Stimulated activated CD4-positive, alpha-beta T cell treated with anti-CD3 and anti-CD28 coated beads, Interleukin-1b, Interleukin-23, amount 100 ng/mL, for 1 hour (primary cell): ENCODE measurements around the gene CDYL2.

Experiments
- DNase-seq, 2 donors: peaks; one replicate each; pipeline ENCODE4 v3.0.0-alpha.2; 2020; ENCODE audit warnings: low read depth in 2 of 2

The CDYL2 gene

DNA sequence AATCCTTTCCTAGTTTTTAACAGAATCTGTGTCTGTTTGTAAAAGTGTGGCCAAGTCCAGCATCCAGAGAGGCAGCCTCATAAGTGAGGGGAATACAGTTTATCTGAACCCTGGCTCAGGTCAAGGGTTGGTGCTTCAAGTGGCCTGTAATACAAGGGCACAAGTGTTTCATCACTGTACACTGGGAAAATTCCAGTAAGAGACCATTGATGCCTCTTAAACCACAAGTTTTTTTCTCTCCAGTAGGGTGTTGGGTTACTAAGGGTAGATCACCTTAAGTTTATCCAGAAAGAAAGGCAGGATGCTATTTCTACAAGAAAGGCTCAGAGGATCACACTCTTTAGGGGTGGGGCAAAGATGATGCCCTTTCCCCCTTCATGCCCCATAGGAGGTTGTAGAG is 96.7 kb downstream of the CDYL2 start:
- DNase-seq = no peak

DNA sequence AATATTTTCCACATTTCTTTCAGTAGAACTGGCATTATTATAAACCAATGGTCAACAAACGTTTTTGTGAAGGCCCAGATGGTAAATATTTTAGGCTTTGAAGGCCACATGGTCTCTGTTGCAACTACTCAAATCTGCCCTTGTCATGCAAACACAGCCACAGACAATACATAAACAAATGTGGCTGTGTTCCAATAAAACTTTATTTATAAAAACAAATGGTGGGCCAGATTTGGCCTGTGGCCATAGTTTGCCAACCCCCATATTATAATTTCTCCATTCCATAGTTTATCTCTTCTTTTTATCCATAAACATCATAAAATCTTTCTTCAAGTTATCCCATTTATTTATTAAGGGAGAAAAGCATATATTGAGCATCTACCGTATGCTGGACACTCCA is 98.8 kb downstream of the CDYL2 start:
- DNase-seq = no peak

DNA sequence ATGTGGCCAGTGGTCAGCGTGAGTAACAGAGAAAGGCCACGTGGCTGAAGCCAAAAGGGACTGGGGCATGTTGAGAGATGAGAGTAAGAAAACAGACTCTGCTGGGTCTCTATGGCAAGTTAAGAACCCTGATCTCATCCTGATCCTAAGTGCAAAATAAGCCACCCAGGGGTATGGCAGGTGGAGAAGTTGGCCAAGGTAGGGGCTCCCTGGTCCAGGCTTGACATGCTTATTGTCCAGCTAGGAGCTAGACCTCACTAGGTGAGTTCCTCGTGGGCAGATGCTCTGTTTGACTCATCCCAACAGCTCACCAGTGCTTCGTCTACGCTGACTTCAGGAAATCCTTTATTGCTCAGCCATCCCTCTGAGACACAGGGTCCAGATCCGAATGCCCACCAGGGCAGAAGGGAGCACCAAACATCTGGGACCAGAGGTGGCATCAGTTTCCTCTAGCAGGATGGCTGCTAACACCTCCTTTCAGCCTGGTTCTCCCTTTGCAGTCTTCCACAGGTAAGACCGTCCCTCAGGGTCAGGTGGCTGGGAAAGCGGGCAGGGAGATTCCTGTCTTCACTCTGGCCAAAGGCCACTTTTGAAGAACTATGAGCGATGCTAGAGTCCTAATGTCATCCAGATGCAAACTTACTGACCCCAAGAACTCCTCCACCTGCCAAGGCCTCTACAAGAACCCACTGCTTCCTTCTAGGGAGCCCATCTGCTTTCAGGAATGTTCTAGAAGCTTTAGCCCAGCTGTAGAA is 99.5 kb downstream of the CDYL2 start:
- DNase-seq = no peak

DNA sequence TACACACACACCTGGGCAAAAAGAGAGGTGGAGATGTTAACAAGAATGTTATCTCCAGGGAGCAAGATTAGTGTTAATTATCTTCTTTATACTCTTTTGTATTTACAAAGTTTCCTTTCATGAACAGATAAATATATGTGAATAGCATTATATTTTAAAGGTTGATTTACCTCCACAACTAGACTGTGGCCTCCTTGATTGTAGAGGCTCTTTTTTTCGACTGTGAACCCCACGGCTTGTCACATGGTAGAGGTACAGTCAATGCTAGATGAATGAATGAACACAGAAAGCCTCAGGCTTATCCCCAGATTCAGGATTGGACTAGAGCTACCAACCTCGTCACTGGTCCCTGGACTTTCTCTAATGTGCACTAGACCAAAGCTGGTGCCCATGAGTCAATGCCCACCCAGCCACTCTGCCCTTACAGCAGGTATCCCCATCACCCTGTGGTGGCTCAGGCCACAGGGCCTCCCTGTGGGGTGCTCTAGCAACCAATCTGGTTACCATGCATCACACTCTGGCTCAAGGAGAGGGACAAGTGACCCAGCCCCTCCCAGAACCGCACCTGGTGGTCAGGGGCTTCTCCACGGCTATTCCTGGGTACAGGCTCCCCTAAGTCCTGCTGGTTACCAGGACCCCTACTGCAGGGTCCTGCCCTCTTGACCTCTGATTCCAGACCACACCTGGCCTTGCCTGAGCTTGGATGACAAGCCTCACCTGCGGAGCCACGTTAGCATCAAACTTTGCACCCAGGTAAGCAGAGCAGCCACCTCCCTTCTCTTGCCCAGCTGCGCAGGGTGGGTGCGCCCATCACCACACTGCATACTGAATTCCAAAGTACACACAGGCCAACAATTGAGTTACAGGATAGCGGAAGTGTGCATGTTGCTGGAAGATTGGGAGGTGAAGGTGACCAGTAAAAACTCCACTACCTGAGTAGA is 101.0 kb downstream of the CDYL2 start:
- DNase-seq = no peak

DNA sequence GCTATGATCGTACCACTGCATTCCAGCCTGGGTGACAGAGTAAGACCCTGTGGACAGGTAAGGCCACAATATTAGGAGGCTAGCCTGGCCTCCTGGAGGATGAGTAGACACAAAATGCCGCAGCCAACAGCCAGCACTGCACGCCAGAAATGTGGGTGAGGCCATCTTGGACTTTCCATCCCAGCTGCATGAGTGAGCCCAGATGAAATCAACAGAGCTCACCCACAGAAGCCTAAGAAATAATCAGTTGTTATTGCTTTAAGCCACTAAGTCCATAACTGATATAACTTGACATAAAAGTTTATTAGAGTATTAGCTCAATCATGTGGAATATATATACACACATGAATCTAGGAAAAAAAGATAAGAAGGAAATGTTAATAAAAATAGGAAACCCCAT is 101.7 kb downstream of the CDYL2 start:
- DNase-seq = no peak

DNA sequence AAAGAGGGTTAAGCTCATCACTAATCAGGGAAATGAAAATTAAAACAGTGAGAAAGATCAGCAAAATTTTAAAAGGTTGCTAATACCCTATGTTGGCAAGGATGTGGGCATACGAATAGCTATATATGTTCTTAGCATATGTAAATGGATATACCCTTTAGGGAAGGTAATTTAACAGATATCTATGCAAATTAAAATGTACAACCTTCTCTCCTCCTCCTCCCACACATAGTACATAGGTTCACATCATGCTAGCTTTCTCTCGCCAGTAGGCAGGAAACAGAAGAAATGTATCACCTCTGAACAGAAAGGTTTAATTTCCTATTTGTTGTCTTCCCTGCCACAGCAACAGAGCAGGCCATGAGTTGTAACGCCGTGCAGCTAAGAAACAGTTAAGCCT is 103.8 kb downstream of the CDYL2 start:
- no peak for DNase-seq

DNA sequence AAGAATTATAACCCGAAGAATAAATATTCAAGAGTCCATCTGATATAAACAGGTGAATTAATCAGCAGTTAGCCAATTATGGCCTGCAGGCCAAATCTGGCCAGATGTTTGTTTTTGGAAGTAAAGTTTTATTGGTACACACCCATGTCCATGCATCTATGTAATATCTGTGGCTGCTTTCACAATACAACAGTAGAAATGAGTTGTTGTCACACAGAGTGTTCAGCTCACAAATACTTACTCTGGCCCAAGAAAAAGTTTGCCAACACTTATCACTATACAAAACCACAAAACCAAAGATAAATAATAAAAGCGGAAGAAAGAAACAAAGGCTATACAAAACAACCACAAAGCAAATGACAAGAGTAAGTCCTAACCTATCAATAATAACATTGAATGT is 109.4 kb downstream of the CDYL2 start:
- DNase-seq = no peak

DNA sequence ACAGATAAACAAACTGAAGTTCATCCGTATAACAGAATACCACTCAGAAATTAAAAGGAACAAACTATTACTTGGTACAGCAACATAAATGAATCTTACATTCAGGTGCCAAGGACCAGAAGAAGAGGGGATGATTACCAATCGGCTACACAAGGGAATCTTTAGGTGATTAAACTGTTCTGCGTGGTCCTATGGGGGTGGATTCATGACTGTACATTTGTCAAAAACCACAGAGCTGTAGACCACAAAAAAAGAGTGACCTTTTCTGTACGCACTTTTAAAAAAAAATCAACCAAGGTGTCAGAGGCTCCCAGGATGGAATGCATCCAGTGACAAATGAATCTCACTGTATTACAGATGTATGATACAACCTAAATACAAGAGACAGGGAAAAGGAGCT is 110.8 kb downstream of the CDYL2 start:
- no peak for DNase-seq

DNA sequence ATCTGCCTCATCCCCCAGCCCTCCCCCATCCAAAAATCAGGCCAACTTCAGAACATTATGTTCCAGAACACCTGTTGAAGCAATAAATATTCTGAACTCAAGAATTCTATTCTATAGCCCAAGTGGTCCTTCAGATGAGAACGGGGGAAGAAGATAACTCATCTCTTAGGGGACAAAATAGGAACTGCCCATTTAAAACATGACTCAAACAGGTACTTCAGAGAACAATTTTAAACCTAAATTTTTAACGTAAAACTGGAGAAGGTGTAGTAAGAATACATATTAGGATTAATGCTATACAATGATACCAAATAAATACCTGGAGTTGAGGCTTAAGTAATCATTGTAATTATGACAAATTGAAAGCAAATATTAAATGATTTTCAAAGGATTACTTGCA is 112.1 kb downstream of the CDYL2 start:
- DNase-seq = no peak

DNA sequence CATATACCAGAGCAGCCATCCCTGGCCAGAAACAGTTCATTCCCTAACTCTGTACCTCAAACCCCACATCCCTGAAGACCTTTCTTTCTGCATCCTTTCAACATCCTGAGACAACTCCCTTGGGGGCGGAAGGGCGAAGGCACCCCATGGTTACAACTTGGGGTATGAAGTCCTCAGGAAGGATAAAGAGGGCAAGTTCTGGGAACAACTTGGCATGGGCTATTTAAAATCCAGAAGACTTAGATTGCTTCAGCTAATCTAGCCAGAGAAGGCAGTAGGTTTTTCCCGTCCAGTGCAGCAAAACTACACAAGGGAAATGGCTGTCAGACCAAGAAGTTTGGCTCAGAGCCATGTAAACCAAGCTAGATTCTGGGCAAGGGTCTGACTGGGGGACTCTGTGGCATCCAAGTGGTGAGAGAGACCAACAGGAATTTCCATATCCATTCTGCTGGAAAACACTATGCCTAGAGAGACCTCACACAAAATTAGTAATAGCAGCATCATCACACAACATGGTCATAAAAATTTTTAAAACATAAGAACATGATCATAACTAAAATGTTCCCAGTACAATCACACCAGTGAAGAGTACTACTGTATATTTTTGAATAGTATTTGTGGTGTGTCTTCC is 113.2 kb downstream of the CDYL2 start:
- DNase-seq = no peak

DNA sequence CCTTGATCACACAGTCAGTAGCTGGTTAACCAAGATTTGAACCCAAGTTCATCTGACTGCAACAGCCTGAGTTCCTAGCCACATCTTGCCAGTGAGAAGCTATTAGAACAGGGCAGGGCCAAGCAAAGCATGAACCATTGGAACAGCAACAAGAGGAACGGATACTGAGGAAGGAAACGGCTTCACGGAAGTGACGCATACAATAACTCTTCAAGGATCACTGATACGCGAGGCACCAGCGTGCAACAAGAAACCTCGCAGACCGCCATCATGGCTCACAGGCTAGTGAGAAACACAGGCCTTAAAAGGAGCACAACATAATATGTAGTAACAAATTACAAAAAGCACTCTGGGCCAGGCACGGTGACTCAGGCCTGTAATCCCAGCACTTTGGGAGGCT is 114.9 kb downstream of the CDYL2 start:
- DNase-seq = no peak

DNA sequence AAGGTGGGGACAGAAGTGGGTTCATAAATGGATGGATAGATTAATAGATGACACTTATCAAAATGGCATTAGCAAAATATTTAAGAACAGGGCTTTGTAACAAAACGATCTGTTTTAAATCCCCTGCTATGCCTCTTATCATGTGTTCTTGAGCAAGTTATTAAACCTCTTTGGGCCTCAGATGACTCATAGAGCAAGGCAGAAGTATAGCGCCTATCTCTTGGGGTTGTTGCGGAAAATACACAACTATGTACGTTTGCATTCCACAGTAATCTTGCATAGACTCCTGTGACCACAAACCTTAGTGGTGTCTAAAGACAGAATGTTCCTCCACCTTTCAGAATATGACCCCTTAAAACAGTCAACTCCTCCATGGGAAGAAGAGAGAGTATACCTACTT is 116.8 kb downstream of the CDYL2 start:
- no peak for DNase-seq

DNA sequence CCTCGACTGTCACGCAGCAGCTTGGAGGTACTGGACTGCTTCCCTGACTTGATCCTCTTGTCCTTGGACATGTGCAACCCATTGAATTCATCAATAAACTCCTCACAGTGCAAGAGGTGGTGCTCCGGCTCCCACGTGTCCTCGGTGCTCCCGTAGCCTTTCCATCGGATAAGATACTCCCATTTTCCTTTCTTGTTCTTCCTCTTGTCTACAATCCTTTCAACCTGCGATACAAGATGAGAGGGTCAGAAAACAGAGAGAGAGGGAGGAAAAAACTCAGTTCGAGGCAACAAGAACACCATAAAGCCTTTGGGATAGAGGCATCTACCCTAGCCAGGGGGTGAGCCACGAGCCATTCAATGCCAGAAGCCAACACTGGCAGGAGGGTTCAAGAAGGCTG is 119.5 kb downstream of the CDYL2 start:
- no peak for DNase-seq

DNA sequence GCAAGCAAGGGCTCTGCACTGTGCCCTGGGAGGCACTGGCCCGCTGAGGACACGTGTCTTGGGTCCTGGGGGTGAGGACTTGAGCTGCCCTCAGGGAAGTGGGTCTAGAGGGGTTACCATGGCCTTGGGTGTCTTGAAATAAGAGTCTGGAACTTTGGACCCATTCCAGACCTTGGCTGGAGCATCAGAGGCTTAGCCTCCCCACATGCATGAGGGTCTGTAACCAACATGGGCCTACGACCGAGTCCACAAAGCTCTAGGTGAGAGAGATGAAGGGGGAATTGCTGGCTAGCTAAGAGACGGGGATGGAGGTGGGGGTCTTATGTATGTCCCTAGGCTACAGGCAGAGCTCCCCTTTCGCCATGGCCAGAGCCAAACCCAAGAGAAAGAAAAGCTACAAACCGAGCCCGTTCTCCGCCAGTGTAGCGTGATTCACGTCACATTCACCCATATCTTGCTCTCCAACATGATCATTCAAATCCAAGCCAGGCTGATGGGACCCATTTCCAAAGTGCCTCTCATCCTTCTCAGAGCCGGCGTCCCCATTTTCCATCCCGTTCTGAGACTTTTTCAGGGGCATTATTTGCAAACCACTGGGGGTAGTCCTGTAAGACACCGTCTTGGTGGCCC is 120.1 kb downstream of the CDYL2 start:
- DNase-seq = no peak

DNA sequence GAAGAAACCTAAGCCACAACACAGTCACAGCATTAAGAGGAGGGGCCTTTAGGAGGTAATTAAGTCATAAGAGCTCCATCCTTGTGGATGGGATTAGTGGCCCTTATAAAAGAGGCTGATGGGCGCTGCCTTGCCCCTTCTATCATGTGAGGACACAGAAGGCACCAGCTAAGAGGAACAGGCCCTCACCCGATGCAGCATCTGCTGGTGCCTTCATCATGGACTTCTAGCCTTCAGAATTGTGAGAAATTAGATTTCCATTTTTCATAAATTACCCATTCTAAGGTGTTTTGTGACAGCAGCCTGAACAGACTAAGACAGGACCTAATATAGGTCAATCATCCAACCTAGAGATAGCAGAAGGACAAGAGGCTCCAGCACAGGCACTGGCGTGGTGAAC is 120.8 kb downstream of the CDYL2 start:
- DNase-seq = no peak

DNA sequence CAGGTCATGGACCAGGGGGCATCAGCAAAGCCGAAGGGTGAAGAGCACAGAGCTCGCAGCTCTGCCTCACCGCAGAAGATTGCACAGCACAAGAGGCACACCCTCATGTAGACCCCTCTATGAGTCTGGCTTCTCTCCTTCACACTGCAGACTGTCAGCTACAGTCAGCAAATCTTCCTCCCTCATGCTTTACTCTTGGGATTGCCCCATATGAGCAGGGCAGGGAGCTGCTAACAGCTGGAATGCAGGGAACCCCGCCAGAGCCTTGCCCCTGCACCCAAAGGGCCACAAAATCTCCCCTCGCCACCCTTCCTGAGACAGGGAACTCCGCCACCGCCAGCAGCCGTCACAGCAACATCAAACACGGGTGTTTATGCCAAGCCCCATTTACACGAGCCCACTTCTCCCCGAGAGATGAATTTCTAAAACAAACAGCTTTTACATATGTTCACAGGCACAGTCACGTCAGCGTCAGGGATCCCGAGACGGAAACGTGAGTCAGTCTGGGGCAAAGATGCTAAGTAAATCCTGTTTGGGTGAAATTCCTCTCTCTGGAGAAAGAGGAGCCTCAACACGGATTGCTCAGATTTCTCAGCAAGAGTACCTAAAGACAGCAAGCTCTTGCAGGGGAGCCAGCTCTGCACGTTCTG is 121.9 kb downstream of the CDYL2 start:
- no peak for DNase-seq

DNA sequence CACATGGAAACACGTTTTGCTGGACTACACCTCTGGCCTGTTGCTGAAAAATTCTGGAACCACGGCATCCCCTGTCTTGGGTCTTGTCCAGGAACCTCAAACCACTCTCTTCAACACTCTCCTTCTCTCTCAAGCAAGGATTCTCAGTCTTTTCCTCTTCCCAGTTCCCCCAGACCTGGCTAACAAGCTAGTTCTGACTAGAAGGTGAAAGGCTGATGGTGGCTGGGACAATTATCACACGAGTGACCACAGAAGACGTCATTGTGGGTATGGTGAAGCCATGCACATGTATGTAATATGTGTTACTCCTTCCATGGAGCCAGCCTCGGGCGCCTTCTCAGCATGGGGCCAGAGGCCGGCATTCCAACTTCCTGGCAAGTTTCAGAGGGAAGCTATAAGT is 123.0 kb downstream of the CDYL2 start:
- no peak for DNase-seq

DNA sequence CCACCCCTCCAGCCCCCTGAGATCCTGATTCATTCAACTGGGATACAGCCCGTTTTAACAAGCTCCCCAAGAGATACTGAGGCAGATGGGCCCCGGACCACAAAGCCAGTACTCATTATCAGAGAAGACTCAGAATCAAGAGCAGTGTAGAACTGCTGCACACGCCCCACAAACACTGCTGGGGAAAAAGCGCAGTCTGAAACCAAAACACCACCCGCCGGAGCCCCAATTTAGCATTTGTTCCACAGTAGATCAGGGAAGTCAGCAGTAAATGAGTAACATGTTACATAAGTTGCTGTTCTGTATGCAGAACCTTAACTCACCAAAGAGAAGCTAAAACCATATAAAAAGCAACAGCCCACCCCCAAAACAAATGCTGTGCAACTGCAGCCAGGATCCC is 123.6 kb downstream of the CDYL2 start:
- no peak for DNase-seq

DNA sequence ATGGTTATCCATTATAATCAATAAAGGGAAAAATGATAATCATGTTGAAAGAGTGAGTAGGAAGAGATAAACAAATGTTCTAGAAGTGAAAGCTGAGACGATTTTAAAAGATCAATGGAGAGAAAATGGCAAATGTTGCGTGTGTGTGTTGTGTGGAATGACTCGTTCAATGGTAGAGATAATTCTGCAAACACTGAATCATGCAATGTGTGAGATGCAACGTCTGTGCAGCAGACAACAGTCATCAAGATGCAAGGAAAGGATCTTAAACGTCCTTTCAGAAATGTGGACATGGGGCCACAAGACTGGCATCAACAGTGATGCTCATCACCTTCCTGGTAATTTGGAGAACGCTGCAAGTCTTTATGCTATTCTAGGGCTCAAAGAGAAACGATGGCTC is 124.4 kb downstream of the CDYL2 start:
- DNase-seq = no peak

DNA sequence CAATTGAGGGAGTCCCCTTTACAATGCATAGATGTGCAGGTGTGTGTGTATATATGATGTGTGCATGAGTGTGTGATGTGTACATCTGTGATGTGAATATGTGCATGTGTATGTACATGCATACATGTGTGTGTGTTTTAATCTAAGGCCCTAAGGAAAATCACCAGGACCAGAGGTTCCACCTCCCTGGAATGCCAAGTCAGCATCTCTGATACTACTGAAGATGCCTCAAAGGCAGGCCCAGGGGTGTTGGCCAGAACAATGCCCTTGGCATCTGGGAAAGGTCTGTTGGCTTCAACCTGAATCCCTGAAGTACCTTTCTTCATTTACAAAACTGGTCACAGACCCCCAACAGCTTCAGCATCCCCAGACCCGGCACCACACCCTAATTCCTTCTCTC is 129.5 kb downstream of the CDYL2 start:
- DNase-seq = no peak

DNA sequence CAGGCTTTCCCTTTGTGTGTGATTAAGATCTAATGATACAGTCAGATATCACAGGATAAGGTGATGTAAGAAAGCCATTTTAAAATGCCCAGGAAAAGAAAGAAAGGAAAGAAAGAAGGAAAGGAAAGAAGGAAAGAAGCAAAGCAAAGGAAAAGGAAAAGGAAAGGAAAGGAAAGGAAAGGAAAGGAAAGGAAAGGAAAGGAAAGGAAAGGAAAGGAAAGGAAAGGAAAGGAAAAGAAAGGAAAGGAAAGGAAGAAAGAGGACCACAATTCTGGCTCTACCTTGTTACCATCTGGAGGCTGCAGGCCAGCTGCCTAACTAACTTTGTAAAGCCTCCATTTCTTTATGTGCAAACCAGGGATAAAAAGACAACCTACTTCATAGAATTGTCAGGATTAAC is 132.0 kb downstream of the CDYL2 start:
- DNase-seq = no peak
